ENCODE measurements around the gene SLC2A9. TPM values are rescaled to one million over a fixed set of nuclear protein-coding genes. Genes with fewer than 3 reads are reported as not detected.

SLC2A9 gene
- total RNA-seq, 4 donors from 2014 or later: 0.19 to 0.89 (median 0.62) TPM

Other genes starting within 250 kb of the SLC2A9 start
- gene DRD5, start 239.9 kb downstream of the SLC2A9 start, total RNA-seq: not detected
- 10 to 100 TPM; 57.3 to 84.2 (median 72.7) TPM for gene WDR1, start 95.3 kb upstream of the SLC2A9 start, total RNA-seq

All from gastrocnemius medialis (tissue), 4 donors.